MM.1S (cell line): Measurements from ENCODE around the gene AGAP1.

Source experiments
- EZH2 ChIP-seq: fragments of 300-600 bp; sonication (generic); optimal IDR thresholded peaks from 2 replicates; pipeline ENCODE3; 2017; ENCODE audit warnings: low read depth, mild to moderate bottlenecking, antibody characterized with exemption, low read length, mixed read lengths
- EZH2phosphoT487 ChIP-seq: fragments of 300-600 bp; sonication (generic); IDR thresholded peaks from 2 replicates; pipeline ENCODE4 v1.6.1; 2018; ENCODE audit warnings: antibody characterized with exemption, low read length
- TF ChIP-seq, protein P1 (sequence below): fragments of 300-600 bp; sonication (generic); IDR thresholded peaks from 2 replicates; pipeline ENCODE4 v1.5.1; 2016; ENCODE audit warnings: antibody characterized with exemption, low read length, mixed read lengths

DNA sequence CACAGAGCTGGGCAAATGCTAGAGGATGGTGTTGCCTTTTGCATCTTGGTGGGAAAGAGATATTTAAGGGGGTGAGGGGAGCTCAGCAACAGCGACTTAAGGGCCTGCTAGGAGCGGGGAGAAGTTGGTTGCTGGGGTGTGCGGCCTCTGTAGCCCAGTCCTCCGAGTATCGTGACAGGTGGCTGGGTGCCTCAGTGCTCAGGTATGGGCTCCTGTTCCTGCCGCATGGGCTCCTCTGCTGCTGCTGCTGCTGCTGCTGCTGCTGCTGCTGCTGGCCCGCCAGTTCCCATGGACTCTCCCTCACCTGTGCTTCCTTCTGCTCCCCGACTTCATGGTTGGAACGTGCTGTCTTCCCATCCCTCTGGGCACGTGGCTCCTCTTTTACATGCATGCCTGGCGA is 22.0 kb downstream of the AGAP1 start:
- TF ChIP-seq, protein P1, sequence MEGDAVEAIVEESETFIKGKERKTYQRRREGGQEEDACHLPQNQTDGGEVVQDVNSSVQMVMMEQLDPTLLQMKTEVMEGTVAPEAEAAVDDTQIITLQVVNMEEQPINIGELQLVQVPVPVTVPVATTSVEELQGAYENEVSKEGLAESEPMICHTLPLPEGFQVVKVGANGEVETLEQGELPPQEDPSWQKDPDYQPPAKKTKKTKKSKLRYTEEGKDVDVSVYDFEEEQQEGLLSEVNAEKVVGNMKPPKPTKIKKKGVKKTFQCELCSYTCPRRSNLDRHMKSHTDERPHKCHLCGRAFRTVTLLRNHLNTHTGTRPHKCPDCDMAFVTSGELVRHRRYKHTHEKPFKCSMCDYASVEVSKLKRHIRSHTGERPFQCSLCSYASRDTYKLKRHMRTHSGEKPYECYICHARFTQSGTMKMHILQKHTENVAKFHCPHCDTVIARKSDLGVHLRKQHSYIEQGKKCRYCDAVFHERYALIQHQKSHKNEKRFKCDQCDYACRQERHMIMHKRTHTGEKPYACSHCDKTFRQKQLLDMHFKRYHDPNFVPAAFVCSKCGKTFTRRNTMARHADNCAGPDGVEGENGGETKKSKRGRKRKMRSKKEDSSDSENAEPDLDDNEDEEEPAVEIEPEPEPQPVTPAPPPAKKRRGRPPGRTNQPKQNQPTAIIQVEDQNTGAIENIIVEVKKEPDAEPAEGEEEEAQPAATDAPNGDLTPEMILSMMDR: no peak
- TF ChIP-seq EZH2: no peak
- no peak for TF ChIP-seq EZH2phosphoT487
